ENCODE measurements around the gene TEK.

- TF ChIP-seq CTCF (IDR thresholded peaks at IDR 0.05) = no peak
- TF ChIP-seq POLR2A (IDR thresholded peaks at IDR 0.05) = no peak
- TF ChIP-seq EP300 (IDR thresholded peaks at IDR 0.05) = peak; percentile 20 to 63
Observed at GRCh38 chr9:27154908-27155307, 45.9 kb downstream of the TEK start.

All from tibial nerve (tissue), 4 donors.